ENCODE data around the gene CACNA2D2. TPM values are rescaled to one million over a fixed set of nuclear protein-coding genes. Genes with fewer than 3 reads are reported as not detected.

Gene CACNA2D2
- total RNA-seq, 1 experiment from 2014 or later, result 27.7 TPM

GRCh38 chr3:50472958-50473357 is 30.5 kb downstream of the CACNA2D2 start:
- Histone ChIP-seq H3K79me1 (ENCODE audit: insufficient read depth, low read depth, low read length, poor library complexity, severe bottlenecking) (no peaks in the 10 kb centered on the region), H3K18ac (ENCODE audit: insufficient read length, low read depth, low read length) (no peak overlapping the region), H3K27me3 (ENCODE audit: insufficient read depth, low read length) (no peaks in the 10 kb centered on the region), H4K5ac (ENCODE audit: insufficient read length, low read depth, low read length) (no peak overlapping the region), H3K9me3 (ENCODE audit: control insufficient read depth, low read depth, low read length) (no peaks in the 10 kb centered on the region), H2BK20ac (ENCODE audit: low read depth, low read length, poor library complexity, severe bottlenecking) (no peak overlapping the region), H3T11ph (ENCODE audit: low read length) (no peak overlapping the region), H3K56ac (ENCODE audit: insufficient read length, low read depth, low read length) (no peak overlapping the region), H3K23me2 (ENCODE audit: insufficient read length, low read depth, low read length, poor library complexity, severe bottlenecking) (no peaks in the 10 kb centered on the region), H4K8ac (replicated peaks; ENCODE audit: insufficient read length, low read depth, low read length) (no peak overlapping the region), H3K4me1 (ENCODE audit: insufficient read depth, low read length) (no peaks in the 10 kb centered on the region), H2AK5ac (ENCODE audit: insufficient read length, low read length) (no peak overlapping the region), H3K4me2 (ENCODE audit: insufficient read depth, insufficient read length, low read length) (no peak overlapping the region), H3K27ac (ENCODE audit: insufficient read length, low read depth, low read length) (no peak overlapping the region), H2BK12ac (ENCODE audit: insufficient read length, low read depth, low read length) (no peak overlapping the region), H3K14ac (ENCODE audit: insufficient read depth, low read length) (no peak overlapping the region), H4K20me1 (ENCODE audit: control insufficient read depth, insufficient read depth, insufficient read length) (no peaks in the 10 kb centered on the region), H2BK15ac (ENCODE audit: low read depth, low read length) (no peak overlapping the region), H2BK120ac (ENCODE audit: low read depth, low read length, poor library complexity, severe bottlenecking) (no peak overlapping the region), H3K79me2 (ENCODE audit: insufficient read depth, low read length) (no peaks in the 10 kb centered on the region), H3K4ac (ENCODE audit: low read depth, low read length) (no peak overlapping the region), H2AFZ (ENCODE audit: low read length) (no peak overlapping the region), H3K9ac (ENCODE audit: extremely low read depth, insufficient read length, low read length) (no peak overlapping the region), H2BK5ac (ENCODE audit: insufficient read length, low read length) (no peak overlapping the region), H3K23ac (ENCODE audit: insufficient read length, low read depth, low read length) (no peak overlapping the region), H4K91ac (ENCODE audit: insufficient read length, low read depth, low read length) (no peak overlapping the region)
- Mint-ChIP-seq H3K4me1 (peaks cover 2 to 14% of the 10 kb centered on the region in 2 experiments; a peak in 3 of 4 replicates), H3K27me3 (ENCODE audit: low read depth) (no peaks in the 10 kb centered on the region), H3K36me3 (ENCODE audit: insufficient read depth in 1 of 3, low read depth in 3 of 3) (peaks cover 1 to 6% (median 6%) of the 10 kb centered on the region in 3 experiments; a peak in 5 of 7 replicates), H3K27ac (peak overlapping the region in 2 of 3 experiments; percentile 44 to 77; a peak in 3 of 7 replicates), H3K9me3 (no peaks in the 10 kb centered on the region), H3K4me3 (no peak overlapping the region)
- no peak for DNase-seq
- TF ChIP-seq CTCF (conservative IDR thresholded peaks at IDR 0.05), result no peak
- no CpG with 5 or more reads among the region's 6 CpGs for WGBS (ENCODE audit: extremely low coverage, insufficient read length, low lambda C conversion rate)
